ENCODE results near the gene SLC35B1.

Gene SLC35B1

GRCh38 chr17:49749730-49750129 lies 42.0 kb upstream of the SLC35B1 start:
- Histone ChIP-seq H3K9me3 (ENCODE audit: control insufficient read depth, insufficient read depth, low read length) (no peaks in the 10 kb centered on the region), H3F3A (ENCODE audit: control insufficient read depth, insufficient read depth) (0 out of 2 replicates have a peak, but pooled peaks cover 6% of the 10 kb centered on the region), H3K4me1 (ENCODE audit: control insufficient read depth, low read length) (peaks cover 48% of the 10 kb centered on the region), H3K4me2 (ENCODE audit: low read length) (no peak overlapping the region), H3K27me3 (ENCODE audit: control insufficient read depth, low read length) (no peaks in the 10 kb centered on the region), H3K36me3 (ENCODE audit: control insufficient read depth, low read length) (peaks cover 17% of the 10 kb centered on the region), H3K27ac (ENCODE audit: low read depth, low read length) (no peak overlapping the region), H3K9me2 (replicated peaks; ENCODE audit: control insufficient read depth, low read length) (no peaks in the 10 kb centered on the region), H3K79me2 (ENCODE audit: control insufficient read depth, low read length) (peaks cover 6% of the 10 kb centered on the region; the same call in 1 of the 2 replicates), H4K20me1 (ENCODE audit: control insufficient read depth, insufficient read depth, low read depth, low read length) (no peaks in the 10 kb centered on the region), H3K4me3 (ENCODE audit: low read length) (no peak overlapping the region)
- TF ChIP-seq CTCF (IDR thresholded peaks at IDR 0.05; ENCODE audit: low read depth, low read length, poor library complexity, severe bottlenecking): no peak
- no peak for TF ChIP-seq EZH2phosphoT487 (IDR thresholded peaks at IDR 0.05; ENCODE audit: borderline replicate concordance, low read length)

GRCh38 chr17:49748791-49749190 lies 41.0 kb upstream of the SLC35B1 start:
- Histone ChIP-seq H3K27ac (ENCODE audit: low read depth, low read length) (no peak overlapping the region), H3K4me3 (ENCODE audit: low read length) (peak overlapping the region; percentile 21), H3K27me3 (ENCODE audit: control insufficient read depth, low read length) (no peaks in the 10 kb centered on the region), H3F3A (ENCODE audit: control insufficient read depth, insufficient read depth) (0 out of 2 replicates have a peak, but pooled peaks cover 6% of the 10 kb centered on the region), H3K9me2 (replicated peaks; ENCODE audit: control insufficient read depth, low read length) (no peaks in the 10 kb centered on the region), H3K4me1 (ENCODE audit: control insufficient read depth, low read length) (peaks cover 55% of the 10 kb centered on the region), H3K36me3 (ENCODE audit: control insufficient read depth, low read length) (peaks cover 17% of the 10 kb centered on the region), H3K79me2 (ENCODE audit: control insufficient read depth, low read length) (peaks cover 6% of the 10 kb centered on the region; the same call in 1 of the 2 replicates), H3K9me3 (ENCODE audit: control insufficient read depth, insufficient read depth, low read length) (no peaks in the 10 kb centered on the region), H3K4me2 (ENCODE audit: low read length) (peak overlapping the region; percentile 62), H4K20me1 (ENCODE audit: control insufficient read depth, insufficient read depth, low read depth, low read length) (no peaks in the 10 kb centered on the region)
- TF ChIP-seq CTCF (IDR thresholded peaks at IDR 0.05; ENCODE audit: low read depth, low read length, poor library complexity, severe bottlenecking): no peak
- no peak for TF ChIP-seq EZH2phosphoT487 (IDR thresholded peaks at IDR 0.05; ENCODE audit: borderline replicate concordance, low read length)

GRCh38 chr17:49748223-49748622 lies 40.5 kb upstream of the SLC35B1 start:
- H3K4me2 ChIP-seq (ENCODE audit: low read length): peak overlapping the region; percentile 62
- no peaks in the 10 kb centered on the region for H3K27me3 ChIP-seq (ENCODE audit: control insufficient read depth, low read length)
- TF ChIP-seq EZH2phosphoT487 (IDR thresholded peaks at IDR 0.05; ENCODE audit: borderline replicate concordance, low read length) (no peak), CTCF (IDR thresholded peaks at IDR 0.05; ENCODE audit: low read depth, low read length, poor library complexity, severe bottlenecking) (no peak)
- H3K9me2 ChIP-seq (replicated peaks; ENCODE audit: control insufficient read depth, low read length): no peaks in the 10 kb centered on the region
- no peaks in the 10 kb centered on the region for H4K20me1 ChIP-seq (ENCODE audit: control insufficient read depth, insufficient read depth, low read depth, low read length)
- peaks cover 17% of the 10 kb centered on the region for H3K36me3 ChIP-seq (ENCODE audit: control insufficient read depth, low read length)
- H3K4me3 ChIP-seq (ENCODE audit: low read length): peak overlapping the region; percentile 8; the same call in 1 of the 2 replicates
- H3K4me1 ChIP-seq (ENCODE audit: control insufficient read depth, low read length): peaks cover 55% of the 10 kb centered on the region
- H3K27ac ChIP-seq (ENCODE audit: low read depth, low read length): no peak overlapping the region
- H3K9me3 ChIP-seq (ENCODE audit: control insufficient read depth, insufficient read depth, low read length): no peaks in the 10 kb centered on the region
- peaks cover 6% of the 10 kb centered on the region; the same call in 1 of the 2 replicates for H3K79me2 ChIP-seq (ENCODE audit: control insufficient read depth, low read length)
- 0 out of 2 replicates have a peak, but pooled peaks cover 6% of the 10 kb centered on the region for H3F3A ChIP-seq (ENCODE audit: control insufficient read depth, insufficient read depth)
